ENCODE data around the gene SMCHD1. TPM values are rescaled to one million over a fixed set of nuclear protein-coding genes. Genes with fewer than 3 reads are reported as not detected.

Gene SMCHD1
- total and polyA plus RNA-seq, 4 donors: 4.4 to 49.0 (median 25.4) TPM

- H3K9me3 ChIP-seq (ENCODE audit: control insufficient read depth in 4 of 4, low read length in 3 of 4): peaks cover 2 to 3% (median 3%) of the 10 kb centered on the region in 4 donors
- no peak for DNase-seq (ENCODE audit: low spot score)
- no peaks in the 10 kb centered on the region for H3K27me3 ChIP-seq (ENCODE audit: control insufficient read depth in 4 of 4, insufficient read depth in 4 of 4, low read length in 3 of 4)
- no peak overlapping the region for H3K9ac ChIP-seq (ENCODE audit: low read depth in 1 of 2, low read length in 2 of 2)
- H3K4me1 ChIP-seq (ENCODE audit: control insufficient read depth in 4 of 4, insufficient read depth in 4 of 4, low read length in 3 of 4): no peaks in the 10 kb centered on the region
- TF ChIP-seq ZBTB33 (IDR thresholded peaks at IDR 0.05) (no peak), TAF1 (conservative IDR thresholded peaks at IDR 0.05) (no peak), FOXA2 (IDR thresholded peaks at IDR 0.05) (no peak), NR2F2 (IDR thresholded peaks at IDR 0.05) (no peak), EGR1 (IDR thresholded peaks at IDR 0.05; ENCODE audit: low read depth in 2 of 2) (no peak), SP1 (IDR thresholded peaks at IDR 0.05) (no peak), HNF4G (IDR thresholded peaks at IDR 0.05) (no peak), CTCF (IDR thresholded peaks at IDR 0.05; ENCODE audit: low read depth, low read length, missing input control) (no peak), YY1 (IDR thresholded peaks at IDR 0.05) (no peak), FOXA1 (IDR thresholded peaks at IDR 0.05) (no peak), HNF4A (conservative IDR thresholded peaks at IDR 0.05) (no peak), REST (IDR thresholded peaks at IDR 0.05) (no peak), RXRA (IDR thresholded peaks at IDR 0.05) (no peak), RAD21 (IDR thresholded peaks at IDR 0.05) (no peak), MAX (IDR thresholded peaks at IDR 0.05) (no peak), ATF3 (IDR thresholded peaks at IDR 0.05) (no peak), GABPA (IDR thresholded peaks at IDR 0.05 in 1 of 2, conservative IDR thresholded peaks at IDR 0.05 in 1 of 2) (no peak), JUND (IDR thresholded peaks at IDR 0.05) (no peak)
- H3K27ac ChIP-seq (ENCODE audit: low read depth in 1 of 2, low read length in 2 of 2): no peak overlapping the region
- WGBS: 97% methylated on average over 1 of the region's 1 CpG
- H3K36me3 ChIP-seq (ENCODE audit: control insufficient read depth in 4 of 4, insufficient read depth in 3 of 4, low read depth in 1 of 4, low read length in 3 of 4): no peaks in the 10 kb centered on the region
- H3K4me3 ChIP-seq (ENCODE audit: low read depth in 1 of 3, low read length in 3 of 3): no peak overlapping the region
Observed at GRCh38 chr18:2840521-2840920, 185.0 kb downstream of the SMCHD1 start.

Measured in liver (tissue), 9 donors.